Activated T-cell treated with anti-CD3 and anti-CD28 coated beads for 24 hours (primary cell): Measurements from ENCODE around the gene STK24.

Experiments used
- DNase-seq: peaks from one replicate; pipeline ENCODE4 v3.0.0-alpha.2; 2020; ENCODE audit warnings: low read depth

Gene STK24

DNA sequence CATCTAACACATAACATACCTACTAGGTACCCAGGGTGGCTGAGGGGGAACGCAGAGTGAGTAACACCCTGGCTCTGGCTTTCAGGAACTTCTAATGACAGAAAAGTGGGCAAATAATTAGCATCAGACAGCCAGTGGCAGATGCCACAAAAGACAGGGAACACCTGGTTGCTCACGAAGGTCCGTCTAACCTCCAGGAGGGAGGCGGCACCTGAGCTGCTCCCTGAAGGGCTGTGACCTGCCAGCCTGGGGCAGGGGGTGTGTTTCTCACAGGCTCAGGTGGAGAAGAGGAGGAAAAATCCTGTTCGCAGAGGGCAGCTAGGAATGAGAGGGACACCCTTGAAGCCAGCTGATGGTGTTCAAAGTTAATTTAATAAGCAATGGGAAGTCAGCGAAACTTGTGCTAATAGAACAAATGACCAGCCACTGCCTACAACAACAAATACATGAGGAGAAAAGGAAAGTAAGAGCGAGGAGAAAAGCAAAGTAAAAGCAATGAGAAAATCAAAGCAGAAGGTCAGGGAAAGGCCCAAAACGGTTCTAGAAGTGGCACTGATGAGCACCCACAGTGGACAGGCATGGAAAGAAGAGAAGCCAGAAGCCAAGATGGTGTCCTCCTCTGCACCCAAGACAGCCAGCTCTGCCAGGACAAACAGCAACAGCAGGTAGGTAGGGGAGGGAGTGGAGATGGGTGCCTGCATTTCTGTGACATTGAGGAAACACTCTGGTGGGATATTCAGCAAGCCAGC lies 87.3 kb downstream of the STK24 start:
- no peak for DNase-seq

DNA sequence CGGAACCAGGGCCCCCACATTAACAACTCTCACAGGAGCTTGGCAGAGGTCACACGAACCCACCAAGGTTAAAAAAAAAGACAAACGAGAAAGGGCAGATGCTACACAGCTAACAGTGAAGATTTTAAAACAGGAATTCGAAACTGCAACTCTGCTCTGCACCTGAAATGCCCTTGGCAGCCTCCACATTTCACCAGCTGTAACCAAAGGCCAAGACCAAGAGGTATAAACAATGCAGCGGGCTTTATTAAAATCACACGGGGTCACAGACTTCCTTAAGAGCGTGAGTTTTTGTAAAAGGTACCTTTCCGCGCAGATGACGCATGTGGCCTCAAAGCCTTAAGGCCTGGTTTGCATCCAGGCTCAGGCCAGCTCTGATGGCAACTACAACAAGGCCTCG lies 88.2 kb downstream of the STK24 start:
- no peak for DNase-seq

DNA sequence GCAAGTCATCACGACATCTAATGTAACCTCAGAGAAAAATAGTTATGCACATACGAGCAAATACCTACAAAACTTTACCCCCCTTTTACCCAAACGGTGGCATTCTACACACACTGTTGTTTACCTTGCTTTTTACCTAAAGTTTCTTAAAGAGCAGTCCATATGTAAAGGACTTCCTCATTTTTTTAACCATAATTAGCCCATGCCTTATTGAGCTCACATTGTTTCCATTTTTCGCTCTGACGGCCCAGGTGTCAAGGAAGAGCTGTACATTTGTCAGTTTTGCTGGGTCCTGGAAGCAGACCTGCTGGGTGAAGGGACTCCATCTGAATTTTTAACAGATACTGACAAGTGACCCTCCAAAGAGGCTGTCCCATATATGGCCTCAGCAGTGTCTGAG lies 89.4 kb downstream of the STK24 start:
- no peak for DNase-seq

DNA sequence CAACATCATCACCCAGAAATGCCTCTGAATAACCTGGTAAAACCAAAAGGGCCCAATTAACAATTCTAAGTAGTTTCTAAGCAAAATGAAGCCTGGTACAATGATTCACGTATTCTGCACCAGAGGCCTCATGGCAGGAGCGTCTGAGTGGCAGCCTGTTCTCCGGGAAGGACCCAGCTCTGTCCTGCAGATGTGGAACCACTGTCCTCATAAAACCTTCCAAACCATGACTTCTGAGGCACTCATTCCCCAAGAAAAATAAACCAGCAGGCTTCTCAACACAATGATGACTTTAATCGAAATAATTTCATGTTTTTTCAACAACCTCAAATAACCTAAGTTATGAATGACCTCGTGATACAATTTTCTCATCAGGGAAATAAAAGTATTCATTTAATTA lies 89.9 kb downstream of the STK24 start:
- no peak for DNase-seq

DNA sequence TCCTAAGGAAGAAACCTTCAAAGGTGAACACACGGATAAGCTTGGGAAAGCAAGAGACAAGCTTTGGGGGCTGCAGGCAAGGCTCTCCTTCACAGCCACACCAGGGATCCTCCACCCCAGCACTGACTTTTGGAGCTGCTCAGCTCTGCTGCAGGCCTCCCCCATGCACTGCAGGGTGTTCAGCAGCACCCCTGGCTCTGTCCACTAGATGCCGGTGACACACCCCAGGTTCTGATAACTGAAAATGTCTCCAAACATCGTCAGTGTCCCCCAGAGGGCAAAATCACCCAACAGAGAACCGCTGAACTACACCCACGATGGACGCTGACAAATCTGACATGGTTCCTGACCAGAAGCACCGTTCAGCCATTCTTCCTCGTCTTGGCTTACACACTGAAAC lies 90.5 kb downstream of the STK24 start:
- no peak for DNase-seq

DNA sequence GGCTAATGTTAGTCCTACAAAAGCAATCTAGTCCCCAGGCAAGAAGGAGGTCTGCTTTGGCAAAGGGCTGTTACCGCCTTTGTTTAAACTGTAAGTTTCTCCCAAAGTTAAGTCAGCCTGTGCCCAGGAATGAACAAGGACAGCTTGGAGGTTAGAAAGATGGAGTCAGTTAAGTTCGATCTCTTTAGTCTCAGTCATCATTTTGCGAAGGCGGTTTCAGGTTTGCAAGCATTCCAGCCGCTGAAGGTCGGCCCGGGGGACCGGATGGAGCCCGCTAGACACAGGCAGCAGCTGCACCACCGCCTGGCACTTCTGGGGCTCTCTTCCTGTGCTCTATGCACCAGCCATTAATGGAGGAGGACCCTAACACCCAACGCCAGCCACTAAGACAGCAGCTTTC lies 91.3 kb downstream of the STK24 start:
- no peak for DNase-seq

DNA sequence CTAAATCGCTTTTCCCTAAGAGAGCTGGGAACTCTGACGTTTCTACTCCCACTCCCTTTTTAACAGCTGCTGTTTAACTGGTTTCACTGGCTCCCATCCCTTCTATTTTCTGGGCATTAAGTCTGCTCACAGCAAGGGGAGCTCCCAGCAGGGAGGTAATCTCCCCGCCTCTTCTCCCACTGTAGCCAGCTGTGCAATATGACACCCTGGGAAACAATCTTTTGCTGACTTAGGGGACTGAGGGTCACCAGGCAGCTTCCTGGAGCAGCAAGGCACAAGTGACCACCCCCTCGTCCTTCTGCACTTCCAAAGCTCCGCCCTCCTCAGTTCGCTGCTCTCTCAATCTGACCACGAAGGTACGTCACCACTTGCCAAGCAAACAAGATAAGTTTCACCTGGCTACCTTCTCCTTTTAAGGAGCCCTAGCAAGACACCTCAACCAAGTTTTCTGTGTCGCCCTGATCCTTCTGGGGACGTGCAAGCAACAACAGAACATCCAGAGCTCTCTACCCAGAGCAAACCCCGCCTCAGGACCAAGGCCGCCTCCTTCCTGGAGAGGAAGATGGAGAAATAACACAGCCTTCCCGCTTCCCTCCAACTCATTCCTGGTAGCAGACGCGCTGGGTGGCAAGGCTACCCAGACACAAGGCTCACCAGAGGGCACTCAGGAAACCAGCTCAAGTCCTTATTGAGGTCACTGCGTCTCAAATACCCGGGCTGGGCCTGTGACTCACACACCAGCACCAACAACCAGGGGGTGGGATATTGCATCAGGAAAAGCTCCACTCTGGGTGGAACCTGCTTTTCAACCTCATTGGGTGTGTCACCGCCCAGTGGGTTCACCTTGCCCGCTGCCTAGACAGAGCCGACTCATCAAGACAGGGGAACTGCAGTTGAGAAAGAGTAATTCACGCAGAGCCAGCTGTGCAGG lies 92.4 kb downstream of the STK24 start:
- peak; percentile 50 for DNase-seq

DNA sequence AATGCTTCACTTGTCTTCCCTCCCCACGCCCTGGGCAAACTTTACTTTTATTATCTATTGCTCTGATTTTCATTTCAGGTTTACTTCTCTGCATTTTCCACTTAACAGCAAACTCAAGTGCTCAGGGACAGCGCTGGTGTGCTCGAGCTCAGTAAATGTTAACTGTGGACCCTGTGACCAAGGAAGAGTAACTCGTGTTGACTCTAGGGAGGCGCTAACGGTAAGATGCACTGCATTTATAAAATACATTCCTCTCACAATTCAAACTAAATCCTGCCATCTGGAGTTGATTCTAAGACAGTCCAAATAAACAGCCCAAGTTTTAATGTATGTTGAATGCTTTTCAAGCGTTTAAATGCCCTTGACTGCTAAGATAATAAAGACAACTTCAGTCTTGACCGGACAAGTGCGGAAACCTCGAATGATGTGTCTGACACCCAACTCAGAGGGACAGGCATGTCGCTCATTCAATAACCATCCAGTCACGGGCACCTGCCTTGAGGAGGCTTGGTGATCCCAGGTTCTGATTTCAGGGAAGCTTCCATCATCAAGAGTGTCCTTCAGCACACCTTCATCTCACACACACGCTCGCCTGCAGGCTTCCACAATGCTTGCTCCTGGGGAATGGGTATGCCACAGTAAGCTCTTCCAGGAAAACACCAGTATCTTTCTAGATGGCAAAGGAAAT lies 93.2 kb downstream of the STK24 start:
- DNase-seq, result no peak

DNA sequence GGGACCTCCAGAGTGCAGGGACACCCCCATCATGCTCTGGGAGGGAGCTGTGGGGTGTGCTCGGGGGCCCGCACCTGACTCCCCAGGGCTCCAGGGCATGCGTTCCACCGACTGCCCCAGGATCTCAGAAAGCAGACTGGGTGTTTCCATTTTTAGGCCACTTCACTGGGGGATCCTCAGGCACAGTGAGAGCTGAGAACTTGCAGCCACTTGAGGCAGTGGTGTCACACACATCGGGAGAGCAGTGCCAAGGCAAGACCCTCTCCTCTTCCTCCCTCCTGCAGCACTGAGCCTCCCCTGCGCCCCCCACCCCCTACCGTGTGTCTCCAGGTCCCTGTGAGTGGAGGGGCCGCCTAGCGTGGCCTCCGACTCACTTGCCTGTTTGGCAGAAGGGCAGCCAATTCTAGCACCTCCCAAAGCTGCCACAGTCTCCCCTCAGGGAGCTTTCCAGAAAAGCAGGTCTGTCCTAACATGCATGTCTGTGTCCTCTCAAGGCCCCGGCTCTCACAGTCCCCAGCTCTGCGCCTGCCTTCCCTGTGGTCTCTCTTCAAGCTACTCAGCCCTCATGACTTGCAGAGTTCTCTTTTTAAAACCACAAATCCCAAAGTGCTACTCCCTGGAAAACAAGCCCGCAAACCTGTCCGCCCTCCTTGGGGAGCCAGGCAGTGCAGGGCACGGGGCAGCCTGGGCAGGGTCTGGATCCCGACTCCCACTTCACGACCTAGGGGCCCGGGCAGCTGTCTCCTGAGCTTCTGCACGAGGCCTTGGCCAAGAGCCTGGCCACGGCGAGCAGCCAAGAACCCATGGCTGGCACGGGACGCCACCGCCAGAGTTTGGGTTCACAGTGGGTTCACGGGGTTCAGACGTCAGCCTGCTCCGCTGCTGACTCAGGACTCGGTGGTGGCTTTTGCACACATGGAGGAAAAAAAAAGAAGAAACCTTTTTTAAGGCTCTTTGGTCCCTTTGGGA lies 94.1 kb downstream of the STK24 start:
- DNase-seq, result no peak

DNA sequence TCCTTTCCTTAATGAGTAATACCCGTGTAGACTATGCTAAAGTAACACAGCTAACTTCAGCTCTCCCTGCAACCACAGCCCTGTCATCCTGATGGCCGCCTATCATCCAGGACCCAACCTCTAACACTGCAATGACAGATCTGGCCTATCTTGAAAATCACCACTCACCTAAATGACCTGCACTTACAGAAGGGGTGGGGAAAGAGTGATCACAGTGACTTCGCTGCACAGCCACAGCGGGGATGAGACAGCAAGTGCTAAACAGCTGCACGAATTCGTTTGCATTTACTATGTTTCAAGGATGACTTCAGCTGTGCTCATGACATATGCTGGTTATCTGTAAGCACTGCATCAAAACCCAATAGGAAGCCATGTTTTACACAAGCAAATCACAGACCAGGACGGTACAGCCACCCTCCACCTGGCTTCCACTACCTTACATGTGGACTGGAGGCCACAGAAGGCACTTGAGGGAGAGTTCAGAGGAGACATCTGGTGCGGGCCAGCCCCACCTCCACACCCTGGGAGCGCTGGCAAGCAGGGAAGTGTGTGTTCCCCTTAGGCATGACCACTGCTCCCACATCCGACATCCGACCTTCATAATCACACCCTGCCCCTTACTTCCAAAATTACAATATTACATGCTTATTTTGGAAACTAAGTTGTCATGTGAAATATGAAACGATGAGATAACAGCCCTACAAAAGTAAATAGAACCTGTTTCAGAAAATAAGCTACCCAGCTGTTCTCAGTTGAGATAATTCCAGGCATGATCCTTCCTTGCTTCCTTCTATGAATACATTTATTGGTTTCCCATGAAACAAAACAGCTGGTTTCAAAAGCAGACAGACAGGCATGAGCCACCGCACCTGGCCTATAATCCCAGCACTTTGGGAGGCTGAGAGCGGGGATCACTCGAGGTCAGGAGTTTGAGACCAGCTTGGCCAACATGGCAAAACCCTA lies 95.7 kb downstream of the STK24 start:
- peak; percentile 32 for DNase-seq

DNA sequence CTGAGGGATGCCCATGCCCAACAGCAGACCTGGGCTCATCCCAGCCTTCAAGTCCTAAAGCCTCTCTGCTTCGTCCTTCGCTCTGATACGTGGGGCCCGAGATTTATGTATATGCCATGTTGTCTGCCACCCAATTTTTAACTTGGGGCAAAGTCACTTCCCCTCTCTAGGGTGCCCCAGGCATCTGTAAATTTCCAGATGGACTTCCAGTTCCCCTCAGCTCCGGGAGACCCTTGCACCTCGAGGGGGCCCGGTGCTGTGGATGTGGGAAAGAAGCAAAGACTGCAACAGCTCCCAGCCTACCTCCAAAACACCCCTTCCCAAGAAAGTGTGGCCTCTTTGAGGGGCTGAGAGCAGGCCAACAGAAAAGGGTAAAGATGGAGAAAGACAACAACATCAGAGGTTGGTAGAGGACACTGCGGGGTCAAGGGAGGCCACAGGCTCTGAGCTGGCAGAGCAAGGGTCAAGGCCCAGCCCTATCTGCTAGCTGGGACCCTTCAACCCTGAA lies 97.4 kb downstream of the STK24 start:
- no peak for DNase-seq

DNA sequence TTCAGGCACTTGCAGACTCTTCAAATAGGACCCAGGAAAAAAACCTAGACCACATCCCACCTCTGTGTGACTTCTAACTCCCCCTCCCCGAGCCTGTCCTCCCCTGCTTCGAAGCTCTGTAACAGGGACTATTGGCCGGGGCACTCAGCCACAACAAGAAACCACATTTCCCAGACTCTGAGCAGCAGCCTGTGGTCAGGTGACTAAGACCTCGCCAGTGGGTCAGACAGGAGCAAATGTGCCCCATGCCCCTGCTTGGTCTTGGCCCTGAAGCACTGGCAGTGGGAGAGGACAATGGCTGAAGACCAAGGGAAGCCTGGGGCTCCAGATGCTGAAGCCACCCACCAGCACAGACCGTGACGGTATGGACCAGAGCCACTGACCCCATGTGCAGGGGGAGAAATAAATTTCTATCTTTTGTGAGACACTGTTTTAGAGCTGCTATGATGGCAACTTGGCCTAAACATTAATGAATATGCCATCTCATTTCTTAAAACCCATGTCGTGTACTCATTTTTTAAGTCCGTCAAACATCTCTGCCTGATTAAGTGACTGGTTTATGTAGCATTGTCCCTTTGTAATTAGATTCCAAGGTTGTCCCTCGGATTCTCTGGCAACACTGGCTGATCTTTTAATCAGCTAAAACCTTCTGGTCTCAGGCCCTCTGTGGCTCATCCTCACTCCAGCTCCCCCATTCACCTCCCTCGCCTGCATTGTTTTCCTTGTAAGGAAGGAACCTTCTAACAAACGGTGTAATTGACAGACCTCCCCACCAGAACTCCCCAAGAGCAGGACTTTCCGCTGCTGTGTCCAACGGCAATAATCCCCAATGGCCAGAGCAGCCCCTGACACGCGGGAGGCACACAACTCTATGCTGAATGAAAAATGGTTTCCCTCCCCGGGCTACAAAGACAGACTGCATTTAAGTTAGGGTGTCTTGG lies 98.4 kb downstream of the STK24 start:
- no peak for DNase-seq

DNA sequence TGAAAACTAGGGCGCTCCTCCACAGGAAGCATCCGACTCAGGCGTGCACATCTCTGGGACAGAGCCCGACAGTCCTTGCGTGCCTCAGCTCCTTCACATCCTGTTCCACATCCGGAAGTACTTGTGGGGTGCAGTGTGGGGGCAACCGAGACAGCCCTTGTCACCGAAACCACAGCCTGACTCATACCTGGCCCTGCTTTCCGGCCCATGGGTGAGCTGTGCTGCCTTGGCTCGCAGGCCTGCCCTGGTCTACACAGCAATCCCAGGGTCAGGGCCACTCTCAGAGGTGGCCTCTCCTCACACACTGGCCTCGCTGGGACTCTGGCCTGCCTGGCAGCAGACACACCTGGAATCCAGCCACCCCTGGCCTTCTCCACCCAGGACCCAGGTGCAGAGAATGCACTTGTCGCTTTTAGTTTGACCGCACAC lies 100.4 kb downstream of the STK24 start:
- peak; percentile 83 for DNase-seq

DNA sequence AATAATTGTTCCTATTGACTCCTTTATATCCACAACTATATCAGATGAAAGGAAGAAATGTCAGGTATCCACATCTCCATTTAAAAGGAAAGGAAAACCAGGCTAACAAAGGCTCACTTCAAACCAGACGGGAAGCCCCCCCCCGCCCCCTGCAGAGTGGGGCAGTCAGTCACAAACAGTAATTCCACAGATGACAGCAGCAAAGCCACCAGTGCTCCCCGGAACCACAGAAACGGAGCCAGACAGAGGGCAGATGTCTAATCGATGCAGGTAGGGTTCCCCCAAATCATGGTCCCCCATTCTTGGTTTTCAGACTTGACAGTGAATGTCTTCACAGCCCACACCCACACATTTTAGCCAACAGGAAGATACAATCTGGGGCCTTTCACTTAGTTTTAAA lies 100.8 kb downstream of the STK24 start:
- DNase-seq, result peak; percentile 36

DNA sequence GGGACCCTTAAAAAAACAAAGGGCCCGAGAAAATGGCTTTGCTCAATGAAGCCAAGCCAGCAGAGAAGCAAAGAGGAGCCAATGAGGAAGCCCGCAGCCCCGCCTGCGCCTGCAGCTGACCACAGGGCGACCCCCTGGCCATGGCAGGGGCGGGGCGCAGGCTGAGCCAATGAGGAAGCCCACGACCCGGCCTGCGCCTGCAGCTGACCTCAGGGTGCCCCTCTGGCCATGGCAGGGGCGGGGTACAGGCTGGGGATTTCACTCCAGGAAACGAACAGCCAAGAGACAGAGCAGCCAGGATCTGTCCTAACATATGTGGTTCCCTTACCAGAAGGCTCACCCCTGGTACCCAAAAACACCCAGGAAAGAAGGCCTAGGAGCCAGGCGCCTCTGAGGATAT lies 101.4 kb downstream of the STK24 start:
- DNase-seq, result no peak

DNA sequence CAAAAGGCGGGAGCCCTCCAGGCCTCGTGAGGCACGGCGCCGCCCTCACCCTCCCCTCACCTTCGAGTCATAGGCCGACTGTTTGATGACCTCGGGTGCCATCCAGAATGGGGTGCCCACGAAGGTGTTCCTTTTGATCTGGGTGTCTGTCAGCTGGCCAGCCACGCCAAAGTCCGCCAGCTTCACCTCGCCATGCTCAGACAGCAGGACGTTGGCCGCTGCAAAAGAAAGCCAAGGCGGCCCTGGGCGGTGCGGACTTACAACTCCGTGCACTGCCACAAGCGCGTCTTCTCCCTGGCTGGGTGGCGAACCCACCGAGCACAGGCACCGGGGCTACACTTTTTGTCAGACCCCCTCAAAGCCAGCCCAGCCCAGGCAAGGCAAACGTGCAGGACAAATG lies 102.1 kb downstream of the STK24 start:
- DNase-seq, result no peak

DNA sequence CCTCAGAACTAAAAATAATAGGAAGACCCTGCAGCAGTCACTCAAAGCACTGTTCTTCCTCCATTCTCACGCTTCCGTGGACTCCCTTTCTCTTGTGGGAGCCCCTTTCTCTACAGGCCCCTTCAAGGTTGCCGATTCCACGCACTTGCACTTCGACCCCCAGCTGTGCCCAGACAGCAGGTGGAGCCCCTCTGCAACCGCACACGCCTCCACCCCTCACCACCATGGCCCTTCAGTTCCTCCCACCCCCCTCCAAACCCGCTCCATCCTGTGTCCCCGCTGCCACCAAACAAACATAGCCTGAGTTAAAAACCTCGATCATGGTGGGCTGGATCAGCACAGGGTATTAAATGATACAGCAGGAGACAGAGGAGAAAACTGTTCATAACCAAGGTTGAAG lies 102.6 kb downstream of the STK24 start:
- DNase-seq, result no peak

DNA sequence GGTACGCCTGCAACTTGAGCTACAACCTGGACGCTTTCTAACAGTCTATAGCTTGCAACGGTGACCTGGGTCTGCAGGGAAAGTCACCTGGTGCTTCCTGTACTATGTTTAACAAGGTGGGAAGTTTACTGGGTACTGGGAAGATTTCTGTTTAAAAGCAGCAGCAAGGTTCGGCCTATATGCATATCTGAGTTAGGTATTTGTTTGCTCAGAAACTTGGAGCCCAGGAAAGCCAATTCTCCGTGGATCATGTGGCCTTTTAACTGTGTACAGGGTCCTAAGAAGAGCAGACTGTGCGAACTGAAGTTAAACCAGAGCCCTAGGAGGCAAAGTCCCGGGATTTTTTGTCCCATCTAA lies 103.1 kb downstream of the STK24 start:
- DNase-seq, result no peak

DNA sequence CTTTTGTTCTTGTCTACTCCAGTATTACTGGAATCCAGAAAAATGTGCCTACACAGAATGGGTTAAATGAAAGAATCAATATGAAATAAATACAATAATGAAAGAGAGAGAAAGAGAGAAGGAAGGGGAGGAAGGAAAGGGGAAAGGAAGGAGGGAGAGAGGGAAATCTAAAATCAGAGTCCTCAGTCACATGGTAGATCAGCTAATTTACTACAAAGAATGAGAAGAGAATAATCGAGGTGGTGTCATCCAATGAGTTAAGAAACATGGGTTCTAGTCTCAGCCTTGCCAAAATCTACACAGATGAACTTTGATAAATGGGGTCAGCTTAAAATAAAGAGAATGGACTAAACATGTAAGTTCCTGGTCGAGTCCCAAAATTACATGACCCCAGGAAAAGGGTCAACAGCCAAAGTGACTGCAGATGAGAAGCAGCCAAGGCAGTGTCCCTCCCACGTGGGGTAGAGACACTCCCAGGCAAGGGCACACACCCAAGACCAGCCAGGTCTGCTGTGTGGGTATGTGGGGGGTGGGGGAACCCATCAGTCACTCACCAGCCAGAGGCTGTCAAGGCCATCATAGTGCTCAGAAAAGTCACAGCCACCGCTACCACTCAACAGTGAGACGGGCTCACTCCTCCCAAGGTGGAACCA lies 103.6 kb downstream of the STK24 start:
- no peak for DNase-seq
